HG03460 (cell line): ENCODE results near the gene REEP1.

Experiments
- ATAC-seq: cut with Tn5 transposase; IDR thresholded peaks from one replicate; pipeline ENCODE4 v1.9.1; 2021; ENCODE audit not compliant: unreplicated experiment

The REEP1 gene

DNA sequence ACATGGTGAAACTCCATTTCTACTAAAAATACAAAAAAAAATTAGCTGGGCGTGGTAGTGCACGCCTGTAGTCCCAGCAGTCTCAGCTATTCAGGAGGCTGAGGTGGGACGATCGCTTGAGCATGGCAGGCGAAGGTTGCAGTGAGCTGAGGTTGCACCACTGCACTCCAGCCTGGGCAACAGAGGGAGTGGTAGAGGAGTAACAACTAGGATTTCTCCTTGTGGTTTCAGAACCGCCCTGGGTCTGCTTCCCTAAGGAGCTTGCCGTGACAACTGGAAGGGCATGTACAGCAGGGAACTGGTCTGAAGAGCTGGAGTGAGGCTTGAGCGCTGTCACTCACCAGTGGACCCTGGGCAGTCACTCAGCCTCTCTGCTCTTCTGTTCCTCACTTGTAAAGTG lies 29.1 kb downstream of the REEP1 start:
- no peak for ATAC-seq

GRCh38 chr2:86307431-86307830 lies 30.0 kb downstream of the REEP1 start:
- no peak for ATAC-seq

GRCh38 chr2:86305915-86306254 lies 31.5 kb downstream of the REEP1 start:
- no peak for ATAC-seq

GRCh38 chr2:86305195-86305914 lies 32.1 kb downstream of the REEP1 start:
- no peak for ATAC-seq

- ATAC-seq = no peak
Measured at GRCh38 chr2:86304416-86304815, 33.0 kb downstream of the REEP1 start.

- no peak for ATAC-seq
Measured at GRCh38 chr2:86302320-86302719, 35.1 kb downstream of the REEP1 start.

DNA sequence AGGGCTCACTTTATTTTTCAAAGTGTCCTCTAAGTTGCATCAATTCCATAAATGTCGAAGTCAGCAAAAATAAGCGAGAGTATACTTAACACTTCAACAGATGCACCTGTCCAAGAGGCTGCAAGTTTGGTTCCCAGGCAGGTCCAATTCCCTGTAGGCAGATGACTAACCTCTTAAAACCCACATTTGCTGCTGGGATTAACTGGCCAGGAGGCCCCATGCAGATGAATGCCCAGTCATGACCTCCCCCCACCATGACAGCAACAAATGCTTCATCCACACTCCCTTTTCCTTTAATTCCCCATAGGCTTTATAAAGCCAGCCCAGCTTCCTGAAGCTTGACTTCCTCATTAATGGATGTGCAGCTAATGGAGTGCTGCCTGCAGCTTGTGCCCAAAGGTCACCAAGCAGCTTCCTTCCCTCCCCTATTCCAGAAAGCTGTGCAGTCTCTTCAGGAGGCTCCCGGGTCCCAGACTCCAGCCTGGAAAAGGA lies 35.7 kb downstream of the REEP1 start:
- ATAC-seq = no peak

GRCh38 chr2:86301009-86301408 lies 36.4 kb downstream of the REEP1 start:
- no peak for ATAC-seq

GRCh38 chr2:86300496-86300895 lies 36.9 kb downstream of the REEP1 start:
- ATAC-seq = no peak

DNA sequence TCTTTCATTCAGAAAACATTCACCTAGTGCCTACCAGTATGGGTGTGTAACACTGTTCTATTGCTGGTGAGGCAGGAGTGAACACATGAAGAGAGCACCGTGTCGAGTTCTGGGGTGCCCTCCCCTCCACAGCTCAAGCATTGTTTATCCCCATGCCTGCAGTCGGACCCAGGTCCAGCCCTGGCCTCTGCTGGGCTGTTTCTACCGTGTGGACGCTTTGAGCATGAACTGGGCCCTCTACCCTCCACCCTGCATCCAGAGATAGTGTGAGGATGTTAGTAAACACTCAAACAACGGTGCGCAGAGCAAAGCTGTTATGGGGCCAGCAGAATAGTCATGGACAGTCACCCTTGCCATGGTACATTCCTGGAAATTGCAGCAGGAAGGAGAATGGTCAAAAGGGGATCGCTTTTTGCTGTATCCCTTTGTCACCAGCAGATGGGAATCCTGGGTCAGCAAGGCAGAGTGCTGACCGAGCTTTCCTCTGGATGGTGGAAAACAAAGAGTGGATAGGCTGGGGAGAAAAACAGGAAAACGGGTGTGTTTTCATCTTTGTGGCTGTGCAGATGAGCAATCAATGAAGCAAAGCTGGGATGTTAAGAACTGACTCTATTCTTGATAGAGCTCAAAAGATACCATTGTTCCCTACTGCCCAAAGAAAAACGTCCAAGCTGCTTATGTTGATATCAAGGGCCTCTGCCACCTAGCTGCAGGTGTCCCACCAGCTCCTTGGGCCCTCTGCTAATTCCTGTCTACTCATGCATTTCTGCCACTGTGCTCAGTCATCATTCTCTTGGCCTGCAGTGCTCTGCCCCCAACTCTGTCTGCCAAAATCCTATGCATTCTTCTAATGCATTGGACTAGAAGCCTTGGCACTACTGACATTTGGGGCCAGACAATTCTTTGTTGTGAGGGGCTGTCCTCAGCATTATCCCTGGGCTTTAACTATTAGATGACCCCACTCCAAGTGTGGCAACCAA lies 38.7 kb downstream of the REEP1 start:
- ATAC-seq = no peak

DNA sequence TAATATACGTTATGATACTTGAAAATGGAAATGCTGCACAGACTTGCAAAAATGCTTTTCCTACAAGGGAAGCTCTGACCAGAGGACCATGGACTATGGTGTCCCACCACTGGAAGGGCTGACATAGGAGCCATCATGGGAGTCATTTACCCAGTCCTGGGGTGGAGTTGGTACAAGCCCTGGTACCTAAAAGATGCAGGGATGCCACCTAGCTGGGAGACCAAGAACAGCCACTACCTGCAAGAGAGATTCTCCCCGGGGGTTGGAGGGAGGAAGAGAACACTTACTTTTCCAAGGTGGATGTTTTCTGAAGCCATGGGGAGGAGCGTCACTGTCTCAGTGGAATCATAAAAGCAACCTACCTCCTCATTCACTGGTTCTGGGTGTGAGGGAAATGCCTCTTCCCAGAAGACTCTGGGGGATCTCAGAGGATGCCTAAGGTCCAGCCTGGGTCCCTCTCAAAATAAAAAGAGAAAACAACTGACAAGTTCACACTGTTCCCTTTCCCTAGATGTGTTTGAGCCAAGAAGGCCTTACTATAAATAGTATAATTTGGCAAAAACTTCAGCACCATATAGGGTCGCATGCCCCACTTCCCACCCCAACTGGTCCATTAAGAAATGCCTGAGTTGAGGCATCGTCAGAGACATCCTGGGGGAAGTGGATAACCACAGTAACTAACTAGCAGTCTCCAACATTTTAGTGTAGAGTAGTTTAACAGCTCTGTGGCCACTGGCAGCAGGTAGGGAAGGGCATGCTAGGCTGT lies 39.9 kb downstream of the REEP1 start:
- no peak for ATAC-seq

DNA sequence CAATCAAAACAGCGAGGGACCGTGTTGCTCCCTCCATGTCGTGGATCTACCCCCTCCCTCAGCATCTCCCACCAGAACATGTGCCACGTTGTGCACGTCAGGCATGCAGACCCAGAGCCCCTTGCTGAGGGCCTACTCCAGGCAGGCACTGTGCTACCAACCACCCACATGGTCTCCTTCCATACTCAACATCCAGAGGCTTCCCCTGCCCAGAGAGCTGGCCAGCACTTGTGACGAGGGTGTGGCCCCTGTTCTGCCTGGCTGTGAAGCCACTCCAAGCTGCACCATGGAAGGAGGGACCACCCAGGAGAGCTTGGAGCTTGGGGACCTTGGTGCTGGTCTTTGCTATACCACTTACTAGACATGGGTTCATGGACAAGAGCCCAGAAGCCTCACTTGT lies 40.5 kb downstream of the REEP1 start:
- no peak for ATAC-seq

GRCh38 chr2:86295066-86295465 lies 42.4 kb downstream of the REEP1 start:
- no peak for ATAC-seq

DNA sequence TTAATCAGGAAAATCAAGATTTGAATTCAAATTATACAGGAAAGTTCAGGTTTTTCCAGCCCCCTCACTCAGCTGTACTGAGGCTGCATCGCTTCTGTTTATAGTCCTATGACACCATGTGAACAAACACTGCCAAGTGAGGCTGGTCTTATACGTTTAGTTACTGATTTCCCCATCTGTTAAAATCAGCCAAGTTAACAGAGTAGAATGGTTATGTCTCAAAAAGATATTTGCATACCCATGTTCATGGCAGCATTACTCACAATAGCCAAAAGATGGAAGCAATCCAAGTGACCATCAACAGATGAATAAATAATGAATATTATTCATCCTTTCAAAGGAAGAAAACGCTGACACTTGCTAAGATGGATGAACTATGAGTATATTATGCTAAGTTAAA lies 43.8 kb downstream of the REEP1 start:
- ATAC-seq = no peak

GRCh38 chr2:86292571-86293515 lies 44.6 kb downstream of the REEP1 start:
- no peak for ATAC-seq

GRCh38 chr2:86291328-86291662 lies 46.1 kb downstream of the REEP1 start:
- no peak for ATAC-seq

GRCh38 chr2:86290596-86291327 lies 46.7 kb downstream of the REEP1 start:
- no peak for ATAC-seq

GRCh38 chr2:86286516-86286915 lies 50.9 kb downstream of the REEP1 start:
- no peak for ATAC-seq

DNA sequence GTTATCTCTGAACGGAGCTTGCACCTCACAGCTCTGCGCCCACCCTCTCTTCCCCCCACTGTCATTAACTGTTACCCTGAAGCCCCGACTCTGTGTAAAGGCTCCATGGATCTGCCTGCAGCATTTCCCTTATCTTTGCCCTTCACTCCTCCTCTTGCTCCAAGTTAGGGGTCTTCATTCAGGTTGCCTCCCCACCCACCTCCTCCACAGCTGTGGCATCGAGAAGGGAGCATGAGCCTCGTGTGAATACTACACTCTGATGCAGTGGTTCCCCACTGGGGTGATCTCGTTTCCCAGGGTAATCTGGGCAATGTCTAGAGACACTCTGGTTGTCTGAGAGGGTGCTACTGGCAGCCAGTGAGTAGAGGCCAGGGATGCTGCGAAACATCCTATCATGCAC lies 51.4 kb downstream of the REEP1 start:
- ATAC-seq = no peak

GRCh38 chr2:86285571-86285970 lies 51.9 kb downstream of the REEP1 start:
- no peak for ATAC-seq
